ENCODE measurements around the gene KIF26B. TPM values are rescaled to one million over a fixed set of nuclear protein-coding genes. Genes with fewer than 3 reads are reported as not detected.

The KIF26B gene
- total RNA-seq, 1 donor from 2014 or later = 3.5 TPM

DNA sequence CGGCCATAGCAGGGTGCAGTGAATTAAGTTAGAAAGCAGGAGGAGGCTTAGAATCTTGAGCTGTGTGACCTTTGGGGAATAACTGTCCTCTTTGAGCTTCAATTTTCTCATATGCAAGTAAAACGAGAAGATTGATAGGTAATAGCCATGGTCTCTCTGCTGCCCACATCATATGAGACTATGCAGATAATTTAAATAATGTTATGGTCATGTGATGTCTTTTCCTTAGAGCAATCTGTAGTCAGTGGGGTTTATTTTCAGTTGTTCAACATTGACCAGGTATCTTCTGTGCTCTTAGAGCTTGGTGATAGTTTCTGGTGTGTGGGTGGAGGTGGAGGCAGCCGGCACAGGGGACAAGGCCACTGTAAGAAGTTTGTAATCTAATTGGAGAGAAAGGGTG lies 537.1 kb downstream of the KIF26B start:
- Histone ChIP-seq H3K36me3 (no peaks in the 10 kb centered on the region), H3K27me3 (ENCODE audit: low read depth) (peaks cover 24% of the 10 kb centered on the region), H3K9me3 (replicated peaks) (peaks cover 7% of the 10 kb centered on the region), H3K4me1 (no peaks in the 10 kb centered on the region), H3K4me3 (no peak overlapping the region), H3K27ac (replicated peaks) (no peak overlapping the region)
- no peak for DNase-seq
- intact Hi-C loops (cut with micrococcal nuclease) = no loop called here
- TF ChIP-seq, protein P1, sequence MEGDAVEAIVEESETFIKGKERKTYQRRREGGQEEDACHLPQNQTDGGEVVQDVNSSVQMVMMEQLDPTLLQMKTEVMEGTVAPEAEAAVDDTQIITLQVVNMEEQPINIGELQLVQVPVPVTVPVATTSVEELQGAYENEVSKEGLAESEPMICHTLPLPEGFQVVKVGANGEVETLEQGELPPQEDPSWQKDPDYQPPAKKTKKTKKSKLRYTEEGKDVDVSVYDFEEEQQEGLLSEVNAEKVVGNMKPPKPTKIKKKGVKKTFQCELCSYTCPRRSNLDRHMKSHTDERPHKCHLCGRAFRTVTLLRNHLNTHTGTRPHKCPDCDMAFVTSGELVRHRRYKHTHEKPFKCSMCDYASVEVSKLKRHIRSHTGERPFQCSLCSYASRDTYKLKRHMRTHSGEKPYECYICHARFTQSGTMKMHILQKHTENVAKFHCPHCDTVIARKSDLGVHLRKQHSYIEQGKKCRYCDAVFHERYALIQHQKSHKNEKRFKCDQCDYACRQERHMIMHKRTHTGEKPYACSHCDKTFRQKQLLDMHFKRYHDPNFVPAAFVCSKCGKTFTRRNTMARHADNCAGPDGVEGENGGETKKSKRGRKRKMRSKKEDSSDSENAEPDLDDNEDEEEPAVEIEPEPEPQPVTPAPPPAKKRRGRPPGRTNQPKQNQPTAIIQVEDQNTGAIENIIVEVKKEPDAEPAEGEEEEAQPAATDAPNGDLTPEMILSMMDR (IDR thresholded peaks at IDR 0.05; ENCODE audit: borderline replicate concordance) = no peak

DNA sequence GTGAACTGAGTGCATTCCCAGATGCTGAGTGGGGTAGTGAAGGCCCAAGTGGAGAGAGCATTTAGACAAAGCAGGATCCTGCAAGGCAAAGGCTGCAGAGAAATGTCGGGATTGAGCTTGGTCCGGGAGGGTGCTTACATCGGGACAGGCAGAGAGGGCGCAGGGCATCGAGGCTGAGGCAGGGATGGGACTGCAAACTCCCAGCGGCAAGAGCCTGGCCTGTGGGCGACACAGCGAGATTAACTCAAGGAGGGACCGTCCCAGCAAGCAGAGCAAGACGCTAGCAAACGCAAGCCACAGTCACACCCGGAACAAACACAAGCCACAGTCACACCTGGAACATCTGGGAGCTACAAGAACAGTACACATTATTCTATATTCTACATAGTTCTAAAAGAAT lies 537.5 kb downstream of the KIF26B start:
- Histone ChIP-seq H3K4me1 (no peaks in the 10 kb centered on the region), H3K27me3 (ENCODE audit: low read depth) (peaks cover 22% of the 10 kb centered on the region), H3K4me3 (no peak overlapping the region), H3K36me3 (no peaks in the 10 kb centered on the region), H3K27ac (replicated peaks) (no peak overlapping the region), H3K9me3 (replicated peaks) (peaks cover 7% of the 10 kb centered on the region)
- TF ChIP-seq, protein P1 (IDR thresholded peaks at IDR 0.05; ENCODE audit: borderline replicate concordance) = no peak
- no peak for DNase-seq
- intact Hi-C loops (cut with micrococcal nuclease) = no loop called here

DNA sequence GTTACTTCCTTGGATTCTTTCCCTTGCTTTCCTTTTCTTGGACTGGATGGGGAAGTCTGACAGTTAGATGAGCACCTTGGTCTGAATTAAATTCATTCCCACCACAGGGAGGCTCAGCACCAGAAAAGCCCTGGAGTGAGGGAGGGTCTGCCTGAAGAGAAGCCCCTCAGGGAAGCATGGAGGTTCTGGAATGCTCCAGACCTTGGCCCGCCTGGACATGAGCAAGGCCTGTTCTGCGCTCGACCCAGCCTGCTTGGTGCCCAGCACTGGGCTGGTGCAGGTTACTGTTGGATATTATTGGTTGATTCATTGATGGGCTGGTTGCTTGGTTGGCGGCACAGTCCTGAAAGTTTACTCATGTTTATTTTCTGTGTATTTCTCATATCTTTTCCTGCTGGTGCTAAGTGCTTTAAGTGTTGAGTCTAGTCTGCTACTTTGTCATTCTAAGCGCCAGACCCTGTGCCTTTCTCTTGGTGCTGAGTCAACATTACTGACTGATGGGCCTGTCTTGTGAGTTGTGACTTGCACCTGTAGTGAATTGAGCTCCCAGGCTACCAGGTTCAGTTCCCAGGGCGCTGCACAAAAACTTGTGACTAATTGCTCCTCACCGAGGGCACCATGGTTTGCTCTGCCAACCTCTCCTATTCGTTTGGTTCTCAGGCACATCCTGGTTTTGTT lies 538.5 kb downstream of the KIF26B start:
- H3K36me3 ChIP-seq = no peaks in the 10 kb centered on the region
- DNase-seq = no peak
- TF ChIP-seq, protein P1 (IDR thresholded peaks at IDR 0.05; ENCODE audit: borderline replicate concordance) = no peak
- intact Hi-C loops (cut with micrococcal nuclease) = no loop called here
- H3K27me3 ChIP-seq (ENCODE audit: low read depth) = peaks cover 13% of the 10 kb centered on the region
- H3K27ac ChIP-seq (replicated peaks) = no peak overlapping the region
- H3K4me3 ChIP-seq = no peak overlapping the region
- no peaks in the 10 kb centered on the region for H3K4me1 ChIP-seq
- peaks cover 7% of the 10 kb centered on the region for H3K9me3 ChIP-seq (replicated peaks)

DNA sequence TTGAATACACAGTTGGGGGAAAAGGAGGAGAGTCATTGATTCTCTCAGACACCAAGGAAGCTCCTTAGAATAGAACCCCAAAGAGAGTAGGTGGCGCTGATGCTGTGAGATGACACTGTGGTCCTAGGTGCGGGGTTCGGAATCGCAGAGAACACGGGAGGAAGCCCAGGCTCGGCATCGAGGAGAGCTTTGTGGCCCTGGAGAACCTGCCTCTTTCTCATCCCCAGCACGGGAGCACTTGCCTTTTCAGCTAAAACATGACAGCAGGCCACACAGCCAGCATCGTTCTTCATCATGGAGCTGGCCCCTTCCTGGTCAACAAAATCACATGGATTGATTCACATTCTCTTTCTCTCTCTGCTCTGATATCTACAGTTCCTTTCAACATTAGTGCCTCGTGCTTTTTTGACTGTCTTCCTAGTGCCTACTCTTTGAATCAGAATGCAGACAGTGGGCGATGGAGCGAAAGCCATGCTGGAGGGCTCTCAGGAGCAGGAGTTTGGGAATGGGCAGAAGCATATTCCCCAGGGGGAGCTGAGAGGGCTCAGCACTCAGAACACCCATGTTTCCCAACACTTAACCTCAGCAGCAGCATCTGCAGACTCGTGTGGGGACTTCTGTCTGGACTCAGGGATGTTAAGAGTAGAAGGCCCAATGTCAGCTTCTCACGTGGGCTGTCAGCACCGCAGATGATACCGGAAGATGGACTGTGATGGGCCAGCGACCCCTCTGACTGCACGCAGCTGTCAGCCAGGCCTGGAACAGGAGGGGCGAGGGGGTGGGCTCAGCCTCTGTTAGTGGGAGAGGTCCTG lies 539.4 kb downstream of the KIF26B start:
- TF ChIP-seq, protein P1 (IDR thresholded peaks at IDR 0.05; ENCODE audit: borderline replicate concordance) = no peak
- Histone ChIP-seq H3K27ac (replicated peaks) (no peak overlapping the region), H3K4me1 (no peaks in the 10 kb centered on the region), H3K27me3 (ENCODE audit: low read depth) (peaks cover 4% of the 10 kb centered on the region), H3K36me3 (no peaks in the 10 kb centered on the region), H3K4me3 (no peak overlapping the region), H3K9me3 (replicated peaks) (peaks cover 7% of the 10 kb centered on the region)
- intact Hi-C loops (cut with micrococcal nuclease) = no loop called here
- DNase-seq = no peak

DNA sequence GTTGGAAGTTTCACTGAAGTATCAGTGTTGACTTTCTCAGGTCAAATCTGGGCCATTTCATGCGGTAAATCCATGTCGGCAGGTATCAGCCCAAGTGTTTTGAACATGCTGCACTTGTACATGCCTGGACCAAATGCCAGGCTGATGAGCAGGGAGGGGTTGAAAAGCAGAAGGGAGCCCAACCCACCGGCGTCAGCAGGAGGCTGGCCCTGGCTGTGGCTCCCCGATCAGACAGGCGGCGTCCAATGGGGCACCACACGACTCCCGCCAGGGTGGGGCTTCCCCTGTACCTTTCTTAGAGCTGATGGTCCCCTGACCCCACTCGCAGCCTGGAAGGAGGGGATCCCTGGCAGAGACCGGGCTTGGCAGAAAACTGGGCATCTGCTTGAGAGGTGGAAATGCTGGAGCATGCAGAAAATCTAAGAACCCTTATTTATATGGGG lies 540.0 kb downstream of the KIF26B start:
- no peaks in the 10 kb centered on the region for H3K36me3 ChIP-seq
- H3K4me3 ChIP-seq = no peak overlapping the region
- H3K27ac ChIP-seq (replicated peaks) = no peak overlapping the region
- intact Hi-C loops (cut with micrococcal nuclease) = no loop called here
- H3K4me1 ChIP-seq = no peaks in the 10 kb centered on the region
- DNase-seq = no peak
- H3K27me3 ChIP-seq (ENCODE audit: low read depth) = no peaks in the 10 kb centered on the region
- peaks cover 7% of the 10 kb centered on the region for H3K9me3 ChIP-seq (replicated peaks)
- TF ChIP-seq, protein P1 (IDR thresholded peaks at IDR 0.05; ENCODE audit: borderline replicate concordance) = no peak
